HL-60 (cell line): ENCODE data around the gene VN1R5.

Source experiments
- CTCF ChIP-seq: IDR thresholded peaks from one replicate; pipeline ENCODE4 v1.5.1; 2011; ENCODE audit warnings: low read length, control low read depth, inconsistent platforms; ENCODE audit not compliant: insufficient read depth
- GABPA ChIP-seq: IDR thresholded peaks from 2 replicates; pipeline ENCODE4 v1.6.1; 2012; ENCODE audit warnings: low read depth
- POLR2AphosphoS5 ChIP-seq: IDR thresholded peaks from 2 replicates; pipeline ENCODE4 v1.6.1; 2012; ENCODE audit warnings: low read depth
- REST ChIP-seq: IDR thresholded peaks from 2 replicates; pipeline ENCODE4 v1.6.1; 2012; ENCODE audit warnings: low read depth; ENCODE audit not compliant: insufficient replicate concordance

- no peak for TF ChIP-seq CTCF
- no peak for TF ChIP-seq REST
- TF ChIP-seq POLR2AphosphoS5: no peak
- TF ChIP-seq GABPA: no peak
Observed at GRCh38 chr1:247243524-247244137, 12.2 kb upstream of the VN1R5 start.
